HG03521 (cell line): ENCODE measurements around the gene PAIP2B.

Source experiments
- ATAC-seq: cut with Tn5 transposase; IDR thresholded peaks from one replicate; pipeline ENCODE4 v1.9.1; 2021; ENCODE audit warnings: mild to moderate bottlenecking, moderate library complexity; ENCODE audit not compliant: unreplicated experiment

PAIP2B gene

GRCh38 chr2:71154279-71154678 is 72.6 kb downstream of the PAIP2B start:
- no peak for ATAC-seq

- no peak for ATAC-seq
Measured at GRCh38 chr2:71153585-71154224, 73.2 kb downstream of the PAIP2B start.

- no peak for ATAC-seq
Measured at GRCh38 chr2:71151620-71152019, 75.3 kb downstream of the PAIP2B start.

- no peak for ATAC-seq
Measured at GRCh38 chr2:71150082-71150816, 76.7 kb downstream of the PAIP2B start.

- ATAC-seq, result no peak
Measured at GRCh38 chr2:71148506-71149063, 78.3 kb downstream of the PAIP2B start.

GRCh38 chr2:71143782-71144181 is 83.1 kb downstream of the PAIP2B start:
- no peak for ATAC-seq

GRCh38 chr2:71136174-71136573 is 90.7 kb downstream of the PAIP2B start:
- no peak for ATAC-seq

- ATAC-seq, result no peak
Measured at GRCh38 chr2:71133603-71134002, 93.3 kb downstream of the PAIP2B start.
